Osteoblast (primary cell): ENCODE data around the gene CHST11. TPM values are rescaled to one million over a fixed set of nuclear protein-coding genes. Genes with fewer than 3 reads are reported as not detected.

Experiments
- DNase-seq: peaks from one replicate; pipeline ENCODE4 v3.0.0; 2011; ENCODE audit warnings: low spot score, mixed read lengths; ENCODE audit not compliant: insufficient read length; ENCODE audit errors: missing footprints
- H2AFZ ChIP-seq: 2 replicates; pipeline ENCODE4 v1.6.0; 2011; ENCODE audit warnings: mild to moderate bottlenecking, low read length
- H3K27ac ChIP-seq: 2 replicates; pipeline ENCODE4 v1.5.1; 2011; ENCODE audit warnings: mild to moderate bottlenecking, low read depth, low read length, moderate library complexity
- H3K27me3 ChIP-seq: 2 replicates; pipeline ENCODE4 v1.6.0; 2012; ENCODE audit warnings: mild to moderate bottlenecking, control low read depth, inconsistent platforms, low read length, moderate library complexity; ENCODE audit not compliant: insufficient read depth
- H3K36me3 ChIP-seq: 2 replicates; pipeline ENCODE4 v1.5.1; 2011; ENCODE audit warnings: mild to moderate bottlenecking, low read length, control low read depth, moderate library complexity; ENCODE audit not compliant: insufficient read depth
- H3K4me1 ChIP-seq: 2 replicates; pipeline ENCODE4 v1.5.1; 2011; ENCODE audit warnings: mild to moderate bottlenecking, low read length, control low read depth, moderate library complexity; ENCODE audit not compliant: insufficient read depth
- H3K4me2 ChIP-seq: 2 replicates; pipeline ENCODE4 v1.6.0; 2011; ENCODE audit warnings: mild to moderate bottlenecking, low read length; ENCODE audit not compliant: insufficient read depth
- H3K4me3 ChIP-seq: fragments of 200-600 bp; sonication (generic); 3 replicates; pipeline ENCODE4 v1.5.1; 2012; ENCODE audit warnings: mild to moderate bottlenecking, low read length, inconsistent platforms; ENCODE audit not compliant: insufficient read depth
- H3K79me2 ChIP-seq: 2 replicates; pipeline ENCODE4 v1.6.0; 2012; ENCODE audit warnings: mild to moderate bottlenecking, low read length, control low read depth, inconsistent platforms; ENCODE audit not compliant: insufficient read depth
- H3K9me3 ChIP-seq: 2 replicates; pipeline ENCODE4 v1.5.1; 2011; ENCODE audit warnings: low read depth, low read length, control low read depth
- H4K20me1 ChIP-seq: 2 replicates; pipeline ENCODE4 v1.6.0; 2012; ENCODE audit warnings: mild to moderate bottlenecking, low read length, control low read depth; ENCODE audit not compliant: insufficient read depth
- total RNA-seq: library from RNA; depleted of rRNA; stranded (reverse); fragments of >200 nt; gene quantifications from 2 replicates; pipeline ENCODE4 v1.2.3, GENCODE V29; 2012
- TF ChIP-seq, protein P1 (sequence below): IDR thresholded peaks from 2 replicates; pipeline ENCODE4 v1.5.1; 2011; ENCODE audit warnings: mild to moderate bottlenecking, low read depth, low read length, moderate library complexity; ENCODE audit errors: extremely low read depth

Gene CHST11
- total RNA-seq, 1 donor = 24.6 TPM

DNA sequence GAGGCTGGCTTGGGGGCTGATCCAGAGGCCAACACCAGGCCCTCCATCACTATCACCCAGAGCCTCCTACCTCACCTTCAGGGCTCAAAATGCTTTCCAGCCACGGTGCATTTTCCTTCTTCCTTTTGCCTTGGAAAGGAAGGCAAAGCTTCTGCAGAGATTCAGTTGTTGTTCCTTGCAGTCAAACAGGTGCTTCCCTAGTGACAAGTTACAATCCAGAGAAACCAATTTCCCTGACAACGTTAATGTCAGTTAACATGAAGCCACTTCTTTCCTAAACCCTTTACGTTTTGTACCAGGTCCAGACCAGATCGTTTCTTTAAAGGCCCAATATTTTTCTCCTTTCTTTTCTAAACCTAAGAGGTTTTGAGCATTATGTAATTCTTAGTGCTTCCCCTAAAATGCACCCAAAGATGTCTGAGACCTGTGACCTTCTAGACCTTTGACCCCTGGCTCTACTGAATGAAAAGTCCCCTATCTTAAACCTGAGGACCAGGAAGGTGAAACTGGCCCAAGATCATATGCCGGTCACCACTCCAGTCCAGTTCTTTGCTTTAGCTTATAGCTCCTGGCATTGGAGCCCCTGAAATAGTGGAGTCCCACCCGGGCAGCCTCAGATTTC, 289.8 kb downstream of the CHST11 start:
- H3K36me3 ChIP-seq = no peaks in the 10 kb centered on the region
- peaks cover 3% of the 10 kb centered on the region for H3K79me2 ChIP-seq
- no peak overlapping the region for H3K27ac ChIP-seq
- H4K20me1 ChIP-seq = no peaks in the 10 kb centered on the region
- H3K4me1 ChIP-seq = peaks cover 19% of the 10 kb centered on the region
- no peaks in the 10 kb centered on the region for H3K9me3 ChIP-seq
- H2AFZ ChIP-seq = no peak overlapping the region
- H3K4me2 ChIP-seq = no peak overlapping the region
- no peak overlapping the region for H3K4me3 ChIP-seq
- no peaks in the 10 kb centered on the region for H3K27me3 ChIP-seq
- TF ChIP-seq, protein P1, sequence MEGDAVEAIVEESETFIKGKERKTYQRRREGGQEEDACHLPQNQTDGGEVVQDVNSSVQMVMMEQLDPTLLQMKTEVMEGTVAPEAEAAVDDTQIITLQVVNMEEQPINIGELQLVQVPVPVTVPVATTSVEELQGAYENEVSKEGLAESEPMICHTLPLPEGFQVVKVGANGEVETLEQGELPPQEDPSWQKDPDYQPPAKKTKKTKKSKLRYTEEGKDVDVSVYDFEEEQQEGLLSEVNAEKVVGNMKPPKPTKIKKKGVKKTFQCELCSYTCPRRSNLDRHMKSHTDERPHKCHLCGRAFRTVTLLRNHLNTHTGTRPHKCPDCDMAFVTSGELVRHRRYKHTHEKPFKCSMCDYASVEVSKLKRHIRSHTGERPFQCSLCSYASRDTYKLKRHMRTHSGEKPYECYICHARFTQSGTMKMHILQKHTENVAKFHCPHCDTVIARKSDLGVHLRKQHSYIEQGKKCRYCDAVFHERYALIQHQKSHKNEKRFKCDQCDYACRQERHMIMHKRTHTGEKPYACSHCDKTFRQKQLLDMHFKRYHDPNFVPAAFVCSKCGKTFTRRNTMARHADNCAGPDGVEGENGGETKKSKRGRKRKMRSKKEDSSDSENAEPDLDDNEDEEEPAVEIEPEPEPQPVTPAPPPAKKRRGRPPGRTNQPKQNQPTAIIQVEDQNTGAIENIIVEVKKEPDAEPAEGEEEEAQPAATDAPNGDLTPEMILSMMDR = no peak
- DNase-seq = no peak

DNA sequence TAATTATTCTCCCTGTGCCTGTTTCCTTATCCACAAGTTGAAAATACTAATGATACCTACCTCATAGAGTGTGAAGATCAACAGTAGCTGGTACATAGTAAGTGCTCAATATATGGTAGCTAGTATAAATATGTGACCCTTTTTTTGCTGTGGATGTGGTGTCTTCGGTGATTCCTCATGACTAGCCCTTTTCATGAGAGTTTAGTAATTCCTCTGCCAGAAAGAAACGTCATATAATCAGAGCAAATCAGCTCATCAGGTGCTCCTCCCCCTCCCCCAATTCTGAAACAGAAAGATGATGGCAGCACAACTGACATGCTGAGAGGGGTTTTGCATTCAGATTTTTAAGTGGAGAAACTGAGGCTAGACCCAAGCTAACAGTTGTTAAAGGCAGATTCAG, 290.6 kb downstream of the CHST11 start:
- no peak overlapping the region for H3K27ac ChIP-seq
- TF ChIP-seq, protein P1 = no peak
- H3K27me3 ChIP-seq = no peaks in the 10 kb centered on the region
- H4K20me1 ChIP-seq = no peaks in the 10 kb centered on the region
- no peak overlapping the region for H3K4me3 ChIP-seq
- peaks cover 19% of the 10 kb centered on the region for H3K4me1 ChIP-seq
- H3K79me2 ChIP-seq = peaks cover 3% of the 10 kb centered on the region
- H3K9me3 ChIP-seq = no peaks in the 10 kb centered on the region
- no peak overlapping the region for H2AFZ ChIP-seq
- no peak overlapping the region for H3K4me2 ChIP-seq
- no peak for DNase-seq
- H3K36me3 ChIP-seq = no peaks in the 10 kb centered on the region

DNA sequence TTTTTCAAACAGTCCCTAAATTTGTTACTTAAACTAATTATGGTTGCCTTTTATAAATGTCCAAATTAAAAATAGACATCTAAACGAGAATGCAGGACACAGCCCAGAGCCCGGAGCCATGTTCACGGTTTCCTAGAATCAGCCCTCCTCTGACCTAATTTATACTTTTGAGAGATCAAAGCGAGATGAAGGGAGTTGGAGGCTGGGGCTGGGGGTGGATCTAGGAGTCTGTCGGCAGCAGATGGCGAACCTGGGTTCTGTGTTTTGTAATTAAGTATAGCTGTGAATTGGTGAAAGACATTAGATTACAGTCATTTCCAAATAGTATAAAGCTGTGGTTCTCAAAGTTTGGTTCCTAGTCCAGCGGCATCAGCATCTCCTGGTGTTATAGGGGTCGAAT, 291.2 kb downstream of the CHST11 start:
- Histone ChIP-seq H3K4me1 (peaks cover 19% of the 10 kb centered on the region), H4K20me1 (peaks cover 1% of the 10 kb centered on the region), H2AFZ (no peak overlapping the region), H3K4me3 (no peak overlapping the region), H3K36me3 (no peaks in the 10 kb centered on the region), H3K27ac (no peak overlapping the region), H3K4me2 (no peak overlapping the region), H3K27me3 (no peaks in the 10 kb centered on the region), H3K9me3 (no peaks in the 10 kb centered on the region), H3K79me2 (peaks cover 3% of the 10 kb centered on the region)
- no peak for DNase-seq
- TF ChIP-seq, protein P1 = no peak

DNA sequence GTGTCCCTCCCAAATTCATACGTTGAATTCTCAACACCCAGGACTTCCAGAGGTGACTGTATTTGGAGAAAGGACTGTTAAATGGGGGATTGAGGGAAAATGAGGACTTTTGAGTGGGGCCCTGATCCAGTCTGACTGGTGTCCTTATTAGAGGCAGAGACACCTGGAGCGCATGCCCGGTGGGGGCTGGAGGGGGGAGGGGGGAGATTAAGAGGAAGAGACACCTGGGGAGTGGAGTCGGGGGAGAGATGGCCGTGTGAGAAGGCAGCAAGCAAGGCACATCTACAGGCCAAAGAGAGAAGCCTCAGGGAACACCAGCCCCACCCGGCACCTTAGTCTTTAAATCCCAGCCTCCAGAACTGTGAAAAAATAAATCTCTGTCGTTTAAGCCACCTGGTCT, 291.6 kb downstream of the CHST11 start:
- H3K4me2 ChIP-seq = no peak overlapping the region

More for the DNA sequence above, 291.6 kb downstream of the CHST11 start:
- Histone ChIP-seq H3K9me3 (no peaks in the 10 kb centered on the region), H3K4me3 (no peak overlapping the region), H3K36me3 (no peaks in the 10 kb centered on the region), H3K27me3 (no peaks in the 10 kb centered on the region), H3K4me1 (peaks cover 19% of the 10 kb centered on the region), H3K79me2 (peaks cover 3% of the 10 kb centered on the region), H3K27ac (no peak overlapping the region), H2AFZ (no peak overlapping the region), H4K20me1 (peaks cover 2% of the 10 kb centered on the region)
- no peak for DNase-seq
- TF ChIP-seq, protein P1 = no peak
